Measurements from ENCODE around the gene SLX9.

DNA sequence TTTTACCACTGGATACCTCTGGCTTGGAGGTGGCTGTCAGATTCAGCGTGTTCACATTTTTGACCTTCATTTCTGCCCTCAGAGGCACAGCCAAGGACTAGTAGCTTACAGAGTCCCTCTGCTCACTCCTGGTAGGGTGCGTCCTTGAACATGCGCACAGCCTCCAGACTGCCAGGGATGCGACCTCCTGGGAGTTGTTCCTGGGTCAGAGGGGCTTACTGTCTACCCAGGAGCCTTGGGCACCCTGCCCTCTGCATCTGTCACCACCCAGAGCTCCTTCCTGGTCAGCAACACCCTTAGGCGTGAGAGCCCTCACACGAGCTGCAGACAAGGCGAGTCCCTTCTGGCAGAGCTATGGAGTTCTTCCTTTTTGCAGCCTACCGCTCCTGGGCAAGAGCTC lies 1.7 kb downstream of the SLX9 start:
- TF ChIP-seq POLR2A (IDR thresholded peaks at IDR 0.05; ENCODE audit: low read depth) (no peak), CTCF (IDR thresholded peaks at IDR 0.05) (no peak), EP300 (IDR thresholded peaks at IDR 0.05) (no peak), POLR2AphosphoS5 (IDR thresholded peaks at IDR 0.05) (no peak)

Measured in esophagus muscularis mucosa (tissue), 4 donors.